Astrocyte of the cerebellum (primary cell): Measurements from ENCODE around the gene KLK3.

ENCODE experiments used
- DNase-seq: peaks from one replicate; pipeline ENCODE4 v3.0.0-alpha.2; 2011; ENCODE audit warnings: low read depth
- H3K4me3 ChIP-seq: 2 replicates; pipeline ENCODE4 v1.5.1; 2011; ENCODE audit warnings: mild to moderate bottlenecking, low read depth, low read length, moderate library complexity
- CTCF ChIP-seq: IDR thresholded peaks from 2 replicates; pipeline ENCODE4 v1.5.1; 2012; ENCODE audit warnings: low read length, low read depth, moderate library complexity, mild to moderate bottlenecking; ENCODE audit errors: missing control alignments
- in situ Hi-C: cut with HindIII; loops from 2 replicates; pipeline ENCODE4 v1.10.0; 2017; ENCODE audit warnings: low sequenced_read_pairs

KLK3 gene

GRCh38 chr19:50858886-50859285, 4.2 kb downstream of the KLK3 start:
- DNase-seq = no peak
- H3K4me3 ChIP-seq = no peak overlapping the region
- in situ Hi-C loops = no loop called here
- TF ChIP-seq CTCF = no peak

GRCh38 chr19:50859849-50860248, 5.1 kb downstream of the KLK3 start:
- TF ChIP-seq CTCF = no peak
- in situ Hi-C loops = no loop called here
- H3K4me3 ChIP-seq = no peak overlapping the region
- no peak for DNase-seq

- no peak for DNase-seq
- in situ Hi-C loops = no loop called here
- no peak overlapping the region for H3K4me3 ChIP-seq
- TF ChIP-seq CTCF = no peak
Observed at GRCh38 chr19:50861010-50861409, 6.3 kb downstream of the KLK3 start.

GRCh38 chr19:50861496-50862286, 7.0 kb downstream of the KLK3 start:
- H3K4me3 ChIP-seq = no peak overlapping the region
- DNase-seq = no peak
- no peak for TF ChIP-seq CTCF
- in situ Hi-C loops = no loop called here

GRCh38 chr19:50869479-50869878, 14.8 kb downstream of the KLK3 start:
- no peak overlapping the region for H3K4me3 ChIP-seq
- TF ChIP-seq CTCF = no peak
- no peak for DNase-seq
- in situ Hi-C loops = no loop called here

- no peak for DNase-seq
- in situ Hi-C loops = no loop called here
- no peak overlapping the region for H3K4me3 ChIP-seq
Observed at GRCh38 chr19:50870417-50871089, 15.8 kb downstream of the KLK3 start.

More at GRCh38 chr19:50870417-50871089, 15.8 kb downstream of the KLK3 start:
- TF ChIP-seq CTCF = no peak
